Stomach (tissue), 9 donors: ENCODE data around the gene LRGUK. TPM values are rescaled to one million over a fixed set of nuclear protein-coding genes. Genes with fewer than 3 reads are reported as not detected.

ENCODE experiments used
- DNase-seq, 2 donors: peaks; one replicate each; pipeline versions ENCODE4 v3.0.0 to v3.0.0-alpha.2; 2013 to 2019
- H3K27ac ChIP-seq, 5 donors: fragments of 200-600 bp in 4 of 5; sonication (generic) in 4 of 5; one replicate each; pipeline ENCODE4 v1.5.1; 2013 to 2019; ENCODE audit warnings: mild to moderate bottlenecking in 1 of 5, moderate library complexity in 1 of 5
- H3K27me3 ChIP-seq, 3 donors: fragments of 200-600 bp; sonication (generic); one replicate each; pipeline ENCODE4 v1.5.1; 2017 to 2019; ENCODE audit warnings: mixed run types in 1 of 3
- H3K36me3 ChIP-seq, 4 donors: fragments of 200-600 bp; sonication (generic); 1 replicate in 3 of 4; 2 replicates in 1 of 4; pipeline ENCODE4 v1.5.1; 2016 to 2019
- H3K4me1 ChIP-seq, 4 donors: fragments of 200-600 bp; sonication (generic); one replicate each; pipeline ENCODE4 v1.5.1; 2016 to 2019
- H3K4me3 ChIP-seq, 4 donors: fragments of 200-600 bp; sonication (generic) in 3 of 4; one replicate each; pipeline ENCODE4 v1.5.1; 2016 to 2019; ENCODE audit warnings: mild to moderate bottlenecking in 1 of 4
- H3K9me3 ChIP-seq, 4 donors: fragments of 200-600 bp; sonication (generic); one replicate each; pipeline ENCODE4 v1.5.1; 2016 to 2019
- EP300 ChIP-seq: sonication (generic); formaldehyde crosslinking; IDR thresholded peaks from one replicate; pipeline ENCODE4 v1.6.1; 2017; ENCODE audit warnings: antibody characterized with exemption
- POLR2A ChIP-seq, 4 donors: fragments of 450-650 bp; IDR thresholded peaks; one replicate each; pipeline ENCODE4 v1.6.1; 2016; ENCODE audit warnings: antibody characterized with exemption in 4 of 4, control low read depth in 2 of 4, mild to moderate bottlenecking in 1 of 4, moderate library complexity in 1 of 4
- POLR2AphosphoS5 ChIP-seq, 3 donors: sonication (generic); formaldehyde crosslinking; IDR thresholded peaks; one replicate each; pipeline ENCODE4 v1.6.1; 2016; ENCODE audit warnings: antibody characterized with exemption in 3 of 3
- WGBS, 5 donors: extraction: QIAGEN DNeasy Blood & Tissue Kit in 3 of 5; methylation state at CpG; one replicate each; pipeline versions ENCODE4 v1.1.5 to v1.1.7; 2013 to 2018; 5-methylcytosine and 5-hydroxymethylcytosine counted together
- intact Hi-C: fragments of 100-400 bp; cut with DNase I; formaldehyde crosslinking; loops from one replicate; pipeline ENCODE4 v1.15.1; 2023; ENCODE audit warnings: low total_unique reads
- polyA plus RNA-seq, 3 donors: library from polyadenylated mRNA; stranded (reverse); fragments of 200-250 nt; gene quantifications; one replicate each; pipeline ENCODE4 v1.2.3, GENCODE V29; 2013
- total RNA-seq, 5 donors: library from RNA; depleted of rRNA; stranded (reverse); fragments of >200 nt; gene quantifications; one replicate each; pipeline versions ENCODE4 v1.1.0 to v1.2.3, GENCODE V29; 2014 to 2016
- TF ChIP-seq, protein P1 (sequence below), 7 experiments: fragments of 450-650 bp in 4 of 7; fragments of 200-600 bp in 3 of 7; sonication (generic) in 3 of 7; IDR thresholded peaks; one replicate each; pipeline ENCODE4 v1.5.1; 2016 to 2019; ENCODE audit warnings: antibody characterized with exemption in 7 of 7, control low read depth in 2 of 7, mild to moderate bottlenecking in 1 of 7
- donor health status: healthy with polysubstance abuse.
- donor health status: Bipolar disorder and iron deficiency.
- donor health status: healthy.

Gene LRGUK
- total and polyA plus RNA-seq, 8 donors = 0.10 to 4.1 (median 1.5) TPM; not detected in 3

DNA sequence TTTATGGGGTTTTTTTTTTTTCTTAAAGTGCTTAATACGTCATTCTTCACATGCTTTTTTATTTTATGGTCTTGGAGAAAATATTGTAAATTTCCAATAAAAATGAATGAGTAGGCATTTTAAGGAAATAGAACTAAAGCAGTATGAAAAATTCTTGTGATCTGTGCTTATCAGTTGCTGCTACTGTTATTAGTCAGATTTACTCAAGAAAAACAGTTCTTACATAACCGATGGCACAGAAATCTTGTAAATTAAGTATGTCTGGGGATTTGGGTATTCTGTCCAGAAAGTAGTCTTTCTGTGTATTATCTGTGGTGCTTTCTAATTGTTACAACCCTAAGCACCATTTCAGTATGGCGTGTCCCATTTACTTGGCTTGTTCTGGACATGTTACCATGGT is 64.7 kb downstream of the LRGUK start:
- TF ChIP-seq, protein P1, sequence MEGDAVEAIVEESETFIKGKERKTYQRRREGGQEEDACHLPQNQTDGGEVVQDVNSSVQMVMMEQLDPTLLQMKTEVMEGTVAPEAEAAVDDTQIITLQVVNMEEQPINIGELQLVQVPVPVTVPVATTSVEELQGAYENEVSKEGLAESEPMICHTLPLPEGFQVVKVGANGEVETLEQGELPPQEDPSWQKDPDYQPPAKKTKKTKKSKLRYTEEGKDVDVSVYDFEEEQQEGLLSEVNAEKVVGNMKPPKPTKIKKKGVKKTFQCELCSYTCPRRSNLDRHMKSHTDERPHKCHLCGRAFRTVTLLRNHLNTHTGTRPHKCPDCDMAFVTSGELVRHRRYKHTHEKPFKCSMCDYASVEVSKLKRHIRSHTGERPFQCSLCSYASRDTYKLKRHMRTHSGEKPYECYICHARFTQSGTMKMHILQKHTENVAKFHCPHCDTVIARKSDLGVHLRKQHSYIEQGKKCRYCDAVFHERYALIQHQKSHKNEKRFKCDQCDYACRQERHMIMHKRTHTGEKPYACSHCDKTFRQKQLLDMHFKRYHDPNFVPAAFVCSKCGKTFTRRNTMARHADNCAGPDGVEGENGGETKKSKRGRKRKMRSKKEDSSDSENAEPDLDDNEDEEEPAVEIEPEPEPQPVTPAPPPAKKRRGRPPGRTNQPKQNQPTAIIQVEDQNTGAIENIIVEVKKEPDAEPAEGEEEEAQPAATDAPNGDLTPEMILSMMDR (IDR thresholded peaks at IDR 0.05) = no peak
- TF ChIP-seq POLR2AphosphoS5 (IDR thresholded peaks at IDR 0.05) = no peak
- TF ChIP-seq POLR2A (IDR thresholded peaks at IDR 0.05) = no peak
- no peak for TF ChIP-seq EP300
- Histone ChIP-seq H3K4me1 (no peaks in the 10 kb centered on the region), H3K4me3 (no peak overlapping the region), H3K27me3 (no peaks in the 10 kb centered on the region), H3K27ac (no peak overlapping the region), H3K36me3 (no peaks in the 10 kb centered on the region), H3K9me3 (no peaks in the 10 kb centered on the region)
- 73 to 96% (median 93%) methylated on average over 3 of the region's 3 CpGs for WGBS, 5 donors
- intact Hi-C loops = no loop called here
- no peak for DNase-seq

DNA sequence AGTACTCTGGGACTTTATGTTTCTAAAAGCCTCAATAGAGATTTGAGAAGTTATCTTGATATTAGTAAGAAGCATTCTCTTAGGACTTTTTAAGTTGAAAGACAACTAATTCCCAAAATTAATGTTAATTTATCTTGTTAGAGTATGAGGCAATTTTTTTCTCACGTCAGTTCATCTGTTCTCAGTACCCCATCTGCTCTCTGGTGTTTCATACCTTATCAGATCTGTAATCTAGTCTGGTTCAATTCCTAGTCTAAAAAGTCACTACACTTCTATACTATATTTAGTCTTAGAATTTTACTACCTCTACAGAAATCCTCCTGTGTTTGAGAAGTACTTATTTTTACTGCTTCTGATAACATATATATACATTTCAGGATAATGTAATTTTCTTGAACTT is 66.1 kb downstream of the LRGUK start:
- WGBS, 5 donors = 76 to 97% (median 83%) methylated on average over 1 of the region's 1 CpG
- intact Hi-C loops = no loop called here
- H3K4me3 ChIP-seq = no peak overlapping the region
- H3K27ac ChIP-seq = no peak overlapping the region
- H3K9me3 ChIP-seq = no peaks in the 10 kb centered on the region
- no peaks in the 10 kb centered on the region for H3K4me1 ChIP-seq
- TF ChIP-seq, protein P1 (IDR thresholded peaks at IDR 0.05) = no peak
- TF ChIP-seq EP300 (no peak), POLR2AphosphoS5 (IDR thresholded peaks at IDR 0.05) (no peak), POLR2A (IDR thresholded peaks at IDR 0.05) (no peak)
- no peak for DNase-seq
- H3K27me3 ChIP-seq = no peaks in the 10 kb centered on the region
- no peaks in the 10 kb centered on the region for H3K36me3 ChIP-seq

DNA sequence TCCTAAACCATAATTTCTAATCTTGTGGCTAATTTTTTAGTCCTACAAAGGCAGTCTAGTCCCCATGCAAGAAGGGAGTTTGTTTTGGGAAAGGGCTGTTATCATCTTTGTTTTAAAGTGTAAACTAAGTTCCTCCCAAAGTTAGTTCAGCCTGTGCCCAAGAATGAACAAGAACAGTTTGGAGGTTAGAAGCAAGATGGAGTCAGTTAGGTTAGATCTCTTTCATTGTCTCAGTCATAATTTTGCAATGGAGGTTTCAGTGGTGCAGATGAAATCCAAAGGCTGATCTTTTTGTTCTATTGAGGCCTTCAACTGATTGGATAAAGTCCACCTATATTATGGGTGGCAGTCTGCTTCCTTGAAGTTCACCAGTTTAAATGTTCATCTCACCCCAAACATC is 68.1 kb downstream of the LRGUK start:
- no peaks in the 10 kb centered on the region for H3K9me3 ChIP-seq
- H3K27me3 ChIP-seq = no peaks in the 10 kb centered on the region
- H3K4me1 ChIP-seq = no peaks in the 10 kb centered on the region
- no peak overlapping the region for H3K4me3 ChIP-seq
- no peak overlapping the region for H3K27ac ChIP-seq
- no peak for DNase-seq
- H3K36me3 ChIP-seq = no peaks in the 10 kb centered on the region
- intact Hi-C loops = no loop called here
- TF ChIP-seq, protein P1 (IDR thresholded peaks at IDR 0.05) = no peak
- TF ChIP-seq EP300 = no peak
- TF ChIP-seq POLR2AphosphoS5 (IDR thresholded peaks at IDR 0.05) = no peak
- TF ChIP-seq POLR2A (IDR thresholded peaks at IDR 0.05) = no peak

DNA sequence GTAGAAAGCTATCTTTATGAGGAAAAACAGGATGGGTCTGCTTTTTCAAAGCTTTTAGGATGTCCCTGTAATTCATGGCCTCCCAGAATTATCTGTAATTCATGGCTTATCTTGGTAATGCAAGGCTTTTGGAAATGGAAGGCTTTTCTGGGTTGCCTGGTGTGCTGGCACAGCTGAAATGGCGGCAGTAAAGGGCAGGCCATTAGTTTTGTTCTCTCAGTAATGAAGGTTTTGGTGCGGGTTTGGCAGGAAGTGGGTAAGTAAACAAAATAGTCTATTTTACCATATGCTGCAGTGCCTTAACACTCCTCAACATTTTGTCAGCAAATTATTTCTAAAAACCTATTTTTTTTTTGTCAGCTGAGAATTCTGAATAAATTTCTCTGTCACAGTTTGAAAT is 69.3 kb downstream of the LRGUK start:
- Histone ChIP-seq H3K36me3 (no peaks in the 10 kb centered on the region), H3K4me3 (no peak overlapping the region), H3K4me1 (no peaks in the 10 kb centered on the region), H3K27ac (no peak overlapping the region), H3K27me3 (no peaks in the 10 kb centered on the region), H3K9me3 (no peaks in the 10 kb centered on the region)
- no peak for DNase-seq
- WGBS, 5 donors = 72 to 89% (median 86%) methylated on average over 2 of the region's 2 CpGs
- intact Hi-C loops = no loop called here
- TF ChIP-seq POLR2A (IDR thresholded peaks at IDR 0.05) = no peak
- TF ChIP-seq, protein P1 (IDR thresholded peaks at IDR 0.05) = no peak
- no peak for TF ChIP-seq EP300
- no peak for TF ChIP-seq POLR2AphosphoS5 (IDR thresholded peaks at IDR 0.05)
